ENCODE measurements around the gene TBC1D22A. TPM values are rescaled to one million over a fixed set of nuclear protein-coding genes. Genes with fewer than 3 reads are reported as not detected.

Gene TBC1D22A
- polyA plus RNA-seq, 1 donor (not counting 4 experiments of a cell fraction or from before 2014, with no cell fraction given): 20.9 TPM

DNA sequence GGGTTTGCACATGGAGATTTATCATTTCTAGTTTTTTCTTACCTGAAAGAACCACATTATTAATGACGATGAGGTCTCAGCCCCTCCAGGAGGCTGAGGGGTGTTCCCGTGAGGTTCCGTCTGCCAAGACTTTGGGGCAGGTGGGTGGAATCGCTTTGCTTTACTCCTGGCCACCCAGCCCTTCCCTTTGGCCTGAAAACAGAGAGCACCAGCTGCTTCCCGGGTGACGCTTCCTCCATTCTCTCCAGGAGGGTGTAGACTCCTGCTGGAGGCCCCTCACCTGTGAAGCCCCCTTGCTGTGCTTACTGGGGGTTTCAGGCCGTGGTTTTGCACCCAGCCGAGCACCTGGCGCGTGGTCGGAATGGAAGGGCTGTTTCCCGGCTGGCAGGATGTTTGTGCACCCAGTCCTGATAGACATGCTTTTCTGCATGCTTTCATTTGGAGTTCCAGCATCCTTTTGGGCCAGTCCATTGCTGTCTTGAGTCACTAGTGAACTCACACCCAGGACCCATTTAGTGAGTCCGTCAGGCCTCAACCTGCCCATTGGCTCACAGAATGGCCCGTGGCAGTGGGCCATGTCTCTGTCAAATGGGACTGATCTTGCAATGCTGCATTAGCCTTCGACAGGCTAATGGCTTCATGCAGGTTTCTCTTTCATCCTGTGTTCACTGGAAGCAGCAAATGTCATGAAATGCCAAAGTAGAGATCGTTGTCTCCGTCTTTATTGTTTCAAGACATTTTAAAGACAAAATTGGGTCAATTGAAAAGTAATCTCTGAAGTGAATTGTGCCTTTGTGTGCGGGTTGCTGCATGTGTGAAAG, 360.8 kb downstream of the TBC1D22A start:
- Histone ChIP-seq H4K20me1 (ENCODE audit: control insufficient read depth, extremely low read depth, insufficient read depth, low read length) (no peaks in the 10 kb centered on the region), H3K9me3 (ENCODE audit: control insufficient read depth, low read depth, low read length) (no peaks in the 10 kb centered on the region), H3K79me2 (ENCODE audit: control insufficient read depth, insufficient read depth, low read length) (no peaks in the 10 kb centered on the region), H3K27me3 (ENCODE audit: control insufficient read depth, extremely low read depth, insufficient read depth, low read length) (no peaks in the 10 kb centered on the region), H2AFZ (ENCODE audit: control insufficient read depth, low read length) (no peak overlapping the region), H3K9me1 (ENCODE audit: control insufficient read depth, extremely low read depth, insufficient read depth, low read length) (no peaks in the 10 kb centered on the region), H3K4me2 (ENCODE audit: control insufficient read depth, extremely low read depth, insufficient read depth, low read depth, low read length) (peak overlapping the region; percentile 54), H3K4me1 (ENCODE audit: control insufficient read depth, extremely low read depth, insufficient read depth, low read length) (peaks cover 9% of the 10 kb centered on the region), H3K27ac (ENCODE audit: control insufficient read depth, insufficient read depth, low read length) (no peak overlapping the region), H3K9ac (ENCODE audit: control insufficient read depth, extremely low read depth, insufficient read depth, low read length) (no peak overlapping the region), H3K36me3 (ENCODE audit: control insufficient read depth in 2 of 2, extremely low read depth in 1 of 2, insufficient read depth in 2 of 2, low read length in 2 of 2) (no peaks in the 10 kb centered on the region), H3K4me3 (ENCODE audit: control insufficient read depth in 2 of 3, extremely low read depth in 1 of 3, insufficient read depth in 2 of 3, low read depth in 1 of 3, low read length in 3 of 3) (no peak overlapping the region)
- FAIRE-seq (peak; percentile 66), DNase-seq (ENCODE audit: low read depth, low spot score) (no peak)
- dilution Hi-C loops (cut with MboI; ENCODE audit: extremely low pct_ligation_motif_present, low sequenced_read_pairs): no loop called here
- TF ChIP-seq, protein P1, sequence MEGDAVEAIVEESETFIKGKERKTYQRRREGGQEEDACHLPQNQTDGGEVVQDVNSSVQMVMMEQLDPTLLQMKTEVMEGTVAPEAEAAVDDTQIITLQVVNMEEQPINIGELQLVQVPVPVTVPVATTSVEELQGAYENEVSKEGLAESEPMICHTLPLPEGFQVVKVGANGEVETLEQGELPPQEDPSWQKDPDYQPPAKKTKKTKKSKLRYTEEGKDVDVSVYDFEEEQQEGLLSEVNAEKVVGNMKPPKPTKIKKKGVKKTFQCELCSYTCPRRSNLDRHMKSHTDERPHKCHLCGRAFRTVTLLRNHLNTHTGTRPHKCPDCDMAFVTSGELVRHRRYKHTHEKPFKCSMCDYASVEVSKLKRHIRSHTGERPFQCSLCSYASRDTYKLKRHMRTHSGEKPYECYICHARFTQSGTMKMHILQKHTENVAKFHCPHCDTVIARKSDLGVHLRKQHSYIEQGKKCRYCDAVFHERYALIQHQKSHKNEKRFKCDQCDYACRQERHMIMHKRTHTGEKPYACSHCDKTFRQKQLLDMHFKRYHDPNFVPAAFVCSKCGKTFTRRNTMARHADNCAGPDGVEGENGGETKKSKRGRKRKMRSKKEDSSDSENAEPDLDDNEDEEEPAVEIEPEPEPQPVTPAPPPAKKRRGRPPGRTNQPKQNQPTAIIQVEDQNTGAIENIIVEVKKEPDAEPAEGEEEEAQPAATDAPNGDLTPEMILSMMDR (optimal IDR thresholded peaks at IDR 0.05 in 1 of 3, IDR thresholded peaks at IDR 0.05 in 1 of 3, conservative IDR thresholded peaks at IDR 0.05 in 1 of 3; ENCODE audit: extremely low read depth in 1 of 3, insufficient read depth in 2 of 3, low read length in 3 of 3): no peak
- TF ChIP-seq EZH2 (IDR thresholded peaks at IDR 0.05; ENCODE audit: low read length): no peak

DNA sequence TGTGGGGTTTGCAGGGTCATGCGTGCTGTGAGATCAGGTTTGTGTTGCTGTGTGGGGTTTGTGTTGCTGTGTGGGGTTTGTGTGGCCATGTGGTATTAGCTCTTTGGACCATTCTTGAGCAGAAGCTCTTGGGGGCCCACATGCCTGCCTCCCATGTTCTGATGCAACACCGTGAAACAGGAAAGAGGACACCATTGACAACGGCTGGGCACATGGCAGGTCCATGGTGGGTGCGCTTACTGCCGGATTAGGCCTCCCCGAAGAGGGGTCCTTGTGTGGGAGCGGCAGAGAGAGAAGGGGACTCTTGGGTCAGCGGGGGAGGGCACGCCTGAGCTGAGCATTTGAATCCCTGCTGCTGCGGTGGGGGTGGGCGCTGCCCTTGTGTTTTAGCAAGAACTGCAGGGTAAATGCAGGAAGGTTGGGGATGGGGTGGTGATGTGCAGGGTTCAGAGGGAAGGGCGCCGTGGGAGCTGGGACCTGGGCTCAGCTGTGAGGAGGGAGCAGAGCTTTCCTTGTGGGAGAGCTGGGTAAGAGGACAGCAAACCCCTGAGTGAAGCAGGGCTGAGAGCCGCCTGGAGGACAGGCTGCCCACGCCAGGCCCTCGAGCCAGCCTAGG, 361.5 kb downstream of the TBC1D22A start:
- Histone ChIP-seq H3K36me3 (ENCODE audit: control insufficient read depth in 2 of 2, extremely low read depth in 1 of 2, insufficient read depth in 2 of 2, low read length in 2 of 2) (no peaks in the 10 kb centered on the region), H3K9ac (ENCODE audit: control insufficient read depth, extremely low read depth, insufficient read depth, low read length) (no peak overlapping the region), H3K4me3 (ENCODE audit: control insufficient read depth in 2 of 3, extremely low read depth in 1 of 3, insufficient read depth in 2 of 3, low read depth in 1 of 3, low read length in 3 of 3) (no peak overlapping the region), H3K9me1 (ENCODE audit: control insufficient read depth, extremely low read depth, insufficient read depth, low read length) (no peaks in the 10 kb centered on the region), H3K9me3 (ENCODE audit: control insufficient read depth, low read depth, low read length) (no peaks in the 10 kb centered on the region), H4K20me1 (ENCODE audit: control insufficient read depth, extremely low read depth, insufficient read depth, low read length) (no peaks in the 10 kb centered on the region), H3K4me1 (ENCODE audit: control insufficient read depth, extremely low read depth, insufficient read depth, low read length) (peaks cover 9% of the 10 kb centered on the region), H2AFZ (ENCODE audit: control insufficient read depth, low read length) (no peak overlapping the region), H3K27me3 (ENCODE audit: control insufficient read depth, extremely low read depth, insufficient read depth, low read length) (no peaks in the 10 kb centered on the region), H3K4me2 (ENCODE audit: control insufficient read depth, extremely low read depth, insufficient read depth, low read depth, low read length) (peak overlapping the region; percentile 54), H3K79me2 (ENCODE audit: control insufficient read depth, insufficient read depth, low read length) (no peaks in the 10 kb centered on the region), H3K27ac (ENCODE audit: control insufficient read depth, insufficient read depth, low read length) (no peak overlapping the region)
- TF ChIP-seq, protein P1 (optimal IDR thresholded peaks at IDR 0.05 in 1 of 3, IDR thresholded peaks at IDR 0.05 in 1 of 3, conservative IDR thresholded peaks at IDR 0.05 in 1 of 3; ENCODE audit: extremely low read depth in 1 of 3, insufficient read depth in 2 of 3, low read length in 3 of 3): no peak
- TF ChIP-seq EZH2 (IDR thresholded peaks at IDR 0.05; ENCODE audit: low read length): no peak
- dilution Hi-C loops (cut with MboI; ENCODE audit: extremely low pct_ligation_motif_present, low sequenced_read_pairs): no loop called here
- DNase-seq (ENCODE audit: low read depth, low spot score) (no peak), FAIRE-seq (no peak)

Data from keratinocyte (primary cell).